Hepatocyte (in vitro differentiated cells): ENCODE data around the gene SEMG2. TPM values are rescaled to one million over a fixed set of nuclear protein-coding genes. Genes with fewer than 3 reads are reported as not detected.

Experiments
- DNase-seq: peaks from one replicate; pipeline ENCODE4 v3.0.0-alpha.2; 2016; ENCODE audit warnings: low spot score
- H2AFZ ChIP-seq: fragments of 200-600 bp; sonication (generic); 2 replicates; pipeline ENCODE4 v1.6.0; 2016; ENCODE audit warnings: antibody characterized with exemption, mild to moderate bottlenecking
- H3K27ac ChIP-seq: fragments of 200-600 bp; sonication (generic); 2 replicates; pipeline ENCODE4 v1.5.1; 2016; ENCODE audit warnings: mild to moderate bottlenecking
- H3K27me3 ChIP-seq: fragments of 200-600 bp; sonication (generic); 2 replicates; pipeline ENCODE4 v1.6.1; 2016
- H3K36me3 ChIP-seq: fragments of 200-600 bp; sonication (generic); replicated peaks from 2 replicates; pipeline ENCODE4 v1.5.1; 2016; ENCODE audit warnings: low read depth; ENCODE audit not compliant: insufficient read depth
- H3K4me1 ChIP-seq: fragments of 200-600 bp; sonication (generic); 2 replicates; pipeline ENCODE4 v1.5.1; 2016; ENCODE audit warnings: mild to moderate bottlenecking, moderate library complexity; ENCODE audit not compliant: insufficient read depth
- H3K4me2 ChIP-seq: fragments of 200-600 bp; sonication (generic); 2 replicates; pipeline ENCODE4 v1.6.0; 2016
- H3K4me3 ChIP-seq: fragments of 200-600 bp; sonication (generic); 2 replicates; pipeline ENCODE4 v1.5.1; 2016; ENCODE audit warnings: mild to moderate bottlenecking
- H3K79me2 ChIP-seq: fragments of 200-600 bp; sonication (generic); 2 replicates; pipeline ENCODE4 v1.6.0; 2017; ENCODE audit warnings: mild to moderate bottlenecking
- H3K9me2 ChIP-seq: fragments of 200-600 bp; sonication (generic); replicated peaks from 2 replicates; pipeline ENCODE4 v1.6.0; 2017; ENCODE audit warnings: mild to moderate bottlenecking; ENCODE audit not compliant: insufficient read depth
- H3K9me3 ChIP-seq: fragments of 200-600 bp; sonication (generic); 2 replicates; pipeline ENCODE4 v1.5.1; 2016; ENCODE audit warnings: low read depth, mild to moderate bottlenecking
- H4K20me1 ChIP-seq: fragments of 200-600 bp; sonication (generic); 2 replicates; pipeline ENCODE4 v1.6.0; 2016; ENCODE audit warnings: mild to moderate bottlenecking; ENCODE audit not compliant: insufficient read depth, poor library complexity, severe bottlenecking
- EZH2 ChIP-seq: fragments of 200-600 bp; sonication (generic); IDR thresholded peaks from 2 replicates; pipeline ENCODE4 v1.6.1; 2016; ENCODE audit warnings: antibody characterized with exemption, mild to moderate bottlenecking, borderline replicate concordance
- EZH2phosphoT487 ChIP-seq: fragments of 200-600 bp; sonication (generic); IDR thresholded peaks from one replicate; pipeline ENCODE4 v1.6.1; 2018; ENCODE audit warnings: antibody characterized with exemption, mild to moderate bottlenecking, low read depth, moderate library complexity; ENCODE audit not compliant: unreplicated experiment, severe bottlenecking
- WGBS: methylation state at CpG from one replicate; pipeline ENCODE4 v1.1.6; 2016; ENCODE audit warnings: low lambda C conversion rate; ENCODE audit errors: missing lambda C conversion rate; 5-methylcytosine and 5-hydroxymethylcytosine counted together
- polyA plus RNA-seq: library from polyadenylated mRNA; unstranded; fragments of >200 nt; fragmentation: Nextera tagmentation; extraction: Ambion mirVana; gene quantifications from 2 replicates; pipeline ENCODE4 v1.2.1, GENCODE V29; 2016
- total RNA-seq: library from RNA; depleted of rRNA; stranded (reverse); fragments of >200 nt; gene quantifications from 2 replicates; pipeline ENCODE4 v1.2.3, GENCODE V29; 2014
- TF ChIP-seq, protein P1 (sequence below): fragments of 200-600 bp; sonication (generic); IDR thresholded peaks from 2 replicates; pipeline ENCODE4 v1.5.1; 2016; ENCODE audit warnings: antibody characterized with exemption, mild to moderate bottlenecking; ENCODE audit not compliant: poor library complexity

The SEMG2 gene
- total and polyA plus RNA-seq, 2 experiments from 2014 or later = not detected

DNA sequence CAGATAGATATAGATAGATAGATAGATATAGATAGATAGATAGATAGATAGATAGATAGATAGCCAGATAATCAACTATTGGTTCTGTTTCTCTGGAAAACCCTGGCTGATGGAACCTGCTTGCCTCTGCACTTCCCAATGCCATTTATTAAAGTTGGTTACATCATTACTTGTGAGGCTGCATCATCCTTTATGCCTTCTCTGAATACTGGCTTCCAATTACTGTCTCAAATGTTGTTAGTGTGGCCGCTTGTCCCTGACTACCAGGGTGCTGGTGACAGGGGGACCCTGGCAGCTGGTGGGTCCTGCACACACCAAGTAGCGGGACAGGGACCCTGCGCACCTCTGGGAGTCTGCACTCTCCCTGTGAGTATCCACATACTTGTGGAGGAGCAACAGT lies 37.1 kb downstream of the SEMG2 start:
- Histone ChIP-seq H3K9me2 (no peaks in the 10 kb centered on the region), H2AFZ (no peak overlapping the region), H4K20me1 (no peaks in the 10 kb centered on the region), H3K4me1 (peaks cover 7% of the 10 kb centered on the region), H3K27me3 (peaks cover 7% of the 10 kb centered on the region), H3K36me3 (no peaks in the 10 kb centered on the region), H3K4me2 (no peak overlapping the region), H3K27ac (no peak overlapping the region), H3K9me3 (no peaks in the 10 kb centered on the region), H3K79me2 (no peaks in the 10 kb centered on the region), H3K4me3 (no peak overlapping the region)
- no peak for DNase-seq
- 95% methylated on average over 3 of the region's 3 CpGs for WGBS
- no peak for TF ChIP-seq EZH2
- TF ChIP-seq EZH2phosphoT487 = no peak
- TF ChIP-seq, protein P1, sequence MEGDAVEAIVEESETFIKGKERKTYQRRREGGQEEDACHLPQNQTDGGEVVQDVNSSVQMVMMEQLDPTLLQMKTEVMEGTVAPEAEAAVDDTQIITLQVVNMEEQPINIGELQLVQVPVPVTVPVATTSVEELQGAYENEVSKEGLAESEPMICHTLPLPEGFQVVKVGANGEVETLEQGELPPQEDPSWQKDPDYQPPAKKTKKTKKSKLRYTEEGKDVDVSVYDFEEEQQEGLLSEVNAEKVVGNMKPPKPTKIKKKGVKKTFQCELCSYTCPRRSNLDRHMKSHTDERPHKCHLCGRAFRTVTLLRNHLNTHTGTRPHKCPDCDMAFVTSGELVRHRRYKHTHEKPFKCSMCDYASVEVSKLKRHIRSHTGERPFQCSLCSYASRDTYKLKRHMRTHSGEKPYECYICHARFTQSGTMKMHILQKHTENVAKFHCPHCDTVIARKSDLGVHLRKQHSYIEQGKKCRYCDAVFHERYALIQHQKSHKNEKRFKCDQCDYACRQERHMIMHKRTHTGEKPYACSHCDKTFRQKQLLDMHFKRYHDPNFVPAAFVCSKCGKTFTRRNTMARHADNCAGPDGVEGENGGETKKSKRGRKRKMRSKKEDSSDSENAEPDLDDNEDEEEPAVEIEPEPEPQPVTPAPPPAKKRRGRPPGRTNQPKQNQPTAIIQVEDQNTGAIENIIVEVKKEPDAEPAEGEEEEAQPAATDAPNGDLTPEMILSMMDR = no peak

DNA sequence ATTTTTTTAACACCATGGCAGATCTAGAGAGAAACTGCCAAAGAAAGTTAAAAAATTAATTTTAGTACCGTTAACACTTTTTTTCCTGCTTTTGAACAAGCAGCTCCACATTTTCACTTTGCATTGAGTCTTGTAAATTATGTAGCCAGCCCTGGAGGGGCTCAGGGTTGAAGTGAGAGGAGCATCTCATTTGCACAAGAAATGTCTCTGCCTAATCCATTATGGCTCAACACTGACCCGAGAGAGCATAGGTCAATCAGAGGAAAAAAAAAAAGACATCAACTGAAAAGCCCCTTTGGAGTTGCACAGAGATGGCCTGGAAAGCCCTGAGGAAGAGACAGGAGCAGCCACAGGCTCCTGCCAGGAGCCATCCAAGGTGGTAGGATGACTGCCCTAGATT lies 37.5 kb downstream of the SEMG2 start:
- TF ChIP-seq, protein P1 = no peak
- no peak for TF ChIP-seq EZH2
- no peak for TF ChIP-seq EZH2phosphoT487
- Histone ChIP-seq H3K4me1 (peaks cover 7% of the 10 kb centered on the region), H3K4me3 (no peak overlapping the region), H3K79me2 (no peaks in the 10 kb centered on the region), H3K36me3 (no peaks in the 10 kb centered on the region), H3K27me3 (peaks cover 7% of the 10 kb centered on the region), H3K9me3 (no peaks in the 10 kb centered on the region), H4K20me1 (no peaks in the 10 kb centered on the region), H3K27ac (no peak overlapping the region), H3K9me2 (no peaks in the 10 kb centered on the region), H2AFZ (no peak overlapping the region), H3K4me2 (no peak overlapping the region)
- DNase-seq = no peak
- 48% methylated on average over 2 of the region's 2 CpGs for WGBS

GRCh38 chr20:45263556-45264266 lies 42.5 kb downstream of the SEMG2 start:
- WGBS = 85% methylated on average over 3 of the region's 3 CpGs
- no peak for DNase-seq

More at GRCh38 chr20:45263556-45264266, 42.5 kb downstream of the SEMG2 start:
- TF ChIP-seq, protein P1 = no peak
- TF ChIP-seq EZH2phosphoT487 (no peak), EZH2 (no peak)
- no peak overlapping the region for H3K4me3 ChIP-seq
- no peaks in the 10 kb centered on the region for H3K79me2 ChIP-seq
- no peak overlapping the region for H2AFZ ChIP-seq
- no peak overlapping the region for H3K4me2 ChIP-seq
- peaks cover 7% of the 10 kb centered on the region for H3K27me3 ChIP-seq
- no peaks in the 10 kb centered on the region for H3K9me2 ChIP-seq
- H3K27ac ChIP-seq = no peak overlapping the region
- H3K4me1 ChIP-seq = no peaks in the 10 kb centered on the region
- H3K36me3 ChIP-seq = no peaks in the 10 kb centered on the region
- no peaks in the 10 kb centered on the region for H4K20me1 ChIP-seq
- no peaks in the 10 kb centered on the region for H3K9me3 ChIP-seq
